ENCODE measurements around the gene ICE2. TPM values are rescaled to one million over a fixed set of nuclear protein-coding genes. Genes with fewer than 3 reads are reported as not detected.
"Not testable (repeated sequence)": the region's sequence is repeated elsewhere in the genome, so short reads cannot be mapped to it uniquely, and the experiment has no call there.

Gene ICE2
- total and polyA plus RNA-seq, 5 donors from 2014 or later, result 37.1 to 52.2 (median 48.3) TPM

DNA sequence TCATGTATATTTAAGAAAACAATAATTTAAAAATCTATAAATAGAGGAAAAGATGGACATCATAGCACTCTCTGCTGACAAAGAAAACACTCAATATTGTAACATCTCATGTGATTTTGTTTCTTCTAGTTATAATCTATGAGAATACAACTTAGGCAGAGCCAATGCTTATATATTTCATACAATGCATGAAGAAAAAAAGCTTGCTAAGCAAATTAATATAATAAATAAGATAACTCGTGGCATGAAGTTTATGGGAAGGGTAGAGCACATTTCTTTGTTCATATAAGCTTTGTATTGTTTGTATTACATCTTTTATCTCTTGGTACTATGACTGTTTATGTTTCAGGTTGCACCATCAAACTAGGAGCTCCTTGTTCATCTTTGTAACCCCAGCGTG, 73.5 kb downstream of the ICE2 start:
- Histone ChIP-seq H3K27ac (ENCODE audit: insufficient read depth, low read length, poor library complexity, severe bottlenecking) (no peak overlapping the region), H3K27me3 (ENCODE audit: control insufficient read depth, insufficient read depth, low read length) (no peaks in the 10 kb centered on the region), H3K9me3 (ENCODE audit: control insufficient read depth in 2 of 2, low read length in 2 of 2) (no peaks in the 10 kb centered on the region), H3K4me3 (ENCODE audit: low read depth, low read length) (no peak overlapping the region), H3K4me1 (ENCODE audit: control insufficient read depth, insufficient read depth, low read length, poor library complexity, severe bottlenecking) (peaks cover 13% of the 10 kb centered on the region), H3K36me3 (ENCODE audit: control insufficient read depth, insufficient read depth, low read length) (no peaks in the 10 kb centered on the region)
- peaks cover 4% of the 10 kb centered on the region for H3K27me3 Mint-ChIP-seq
- ATAC-seq (ENCODE audit: low read depth in 2 of 2) (no peak), DNase-seq (no peak)
- no peaks in the 10 kb centered on the region for H3K36me3 Mint-ChIP-seq
- no peak overlapping the region for H3K27ac Mint-ChIP-seq
- no peak overlapping the region for H3K4me3 Mint-ChIP-seq
- no peaks in the 10 kb centered on the region for H3K9me3 Mint-ChIP-seq
- peaks cover 8 to 22% (median 10%) of the 10 kb centered on the region in 4 donors for H3K4me1 Mint-ChIP-seq

DNA sequence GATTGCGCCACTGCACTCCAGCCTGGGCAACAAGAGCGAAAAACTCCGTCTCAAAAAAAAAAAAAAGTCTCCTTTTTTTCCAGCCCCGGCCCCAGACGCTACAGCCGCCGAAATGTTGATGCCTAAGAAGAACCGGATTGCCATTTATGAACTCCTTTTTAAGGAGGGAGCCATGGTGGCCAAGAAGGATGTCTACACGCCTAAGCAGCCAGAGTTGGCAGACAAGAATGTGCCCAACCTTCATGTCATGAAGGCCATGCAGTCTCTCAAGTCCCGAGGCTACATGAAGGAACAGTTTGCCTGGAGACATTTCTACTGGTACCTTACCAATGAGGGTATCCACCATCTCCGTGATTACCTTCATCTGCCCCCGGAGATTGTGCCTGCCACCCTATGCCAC, 74.6 kb downstream of the ICE2 start:
- not testable (repeated sequence) for ATAC-seq (ENCODE audit: low read depth in 2 of 2)

DNA sequence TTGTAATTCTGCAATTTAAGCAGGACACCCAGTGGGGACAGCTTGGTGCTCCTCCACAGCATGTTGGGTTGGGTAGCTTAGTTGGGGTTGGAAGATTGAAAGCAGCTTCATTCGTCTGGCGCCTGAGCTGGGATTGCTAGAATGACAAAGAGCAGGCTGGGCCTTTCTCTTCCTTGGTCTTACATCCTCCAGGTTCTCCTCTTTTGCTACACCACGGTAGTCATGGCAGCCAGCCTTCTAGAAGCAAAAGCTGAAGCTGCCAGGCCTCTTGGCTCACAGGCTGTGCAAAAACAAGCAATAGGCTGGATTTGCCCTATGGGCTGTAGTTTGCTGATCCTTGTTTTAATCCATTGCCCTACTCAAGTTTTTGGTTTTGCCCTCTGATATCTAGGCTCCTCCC, 78.0 kb downstream of the ICE2 start:
- Mint-ChIP-seq H3K4me3 (peak overlapping the region in 2 of 4 donors; percentile 75 to 98), H3K27ac (no peak overlapping the region), H3K27me3 (peaks cover 4% of the 10 kb centered on the region), H3K36me3 (no peaks in the 10 kb centered on the region), H3K9me3 (peaks cover 0 to 8% (median 0%) of the 10 kb centered on the region in 7 donors), H3K4me1 (peaks cover 16 to 28% (median 19%) of the 10 kb centered on the region in 4 donors)
- Histone ChIP-seq H3K36me3 (ENCODE audit: control insufficient read depth, insufficient read depth, low read length) (peaks cover 3% of the 10 kb centered on the region), H3K4me3 (ENCODE audit: low read depth, low read length) (no peak overlapping the region), H3K4me1 (ENCODE audit: control insufficient read depth, insufficient read depth, low read length, poor library complexity, severe bottlenecking) (peaks cover 23% of the 10 kb centered on the region), H3K27me3 (ENCODE audit: control insufficient read depth, insufficient read depth, low read length) (no peaks in the 10 kb centered on the region), H3K27ac (ENCODE audit: insufficient read depth, low read length, poor library complexity, severe bottlenecking) (no peak overlapping the region), H3K9me3 (ENCODE audit: control insufficient read depth in 2 of 2, low read length in 2 of 2) (no peaks in the 10 kb centered on the region)
- ATAC-seq (ENCODE audit: low read depth in 2 of 2) (no peak), DNase-seq (no peak)

More for the DNA sequence above, 74.6 kb downstream of the ICE2 start:
- H3K9me3 ChIP-seq (ENCODE audit: control insufficient read depth in 2 of 2, low read length in 2 of 2); H3K4me3 ChIP-seq (ENCODE audit: low read depth, low read length); H3K27ac ChIP-seq (ENCODE audit: insufficient read depth, low read length, poor library complexity, severe bottlenecking); H3K27me3 ChIP-seq (ENCODE audit: control insufficient read depth, insufficient read depth, low read length); H3K9me3 Mint-ChIP-seq; DNase-seq; H3K27me3 Mint-ChIP-seq; H3K36me3 Mint-ChIP-seq; H3K36me3 ChIP-seq (ENCODE audit: control insufficient read depth, insufficient read depth, low read length): not testable (repeated sequence)
- peak overlapping the region in 1 of 4 donors; percentile 61 for H3K4me3 Mint-ChIP-seq
- H3K4me1 ChIP-seq (ENCODE audit: control insufficient read depth, insufficient read depth, low read length, poor library complexity, severe bottlenecking), result peaks cover 13% of the 10 kb centered on the region
- peak overlapping the region in 1 of 3 donors; percentile 80 for H3K27ac Mint-ChIP-seq
- peaks cover 12 to 27% (median 14%) of the 10 kb centered on the region in 4 donors for H3K4me1 Mint-ChIP-seq

DNA sequence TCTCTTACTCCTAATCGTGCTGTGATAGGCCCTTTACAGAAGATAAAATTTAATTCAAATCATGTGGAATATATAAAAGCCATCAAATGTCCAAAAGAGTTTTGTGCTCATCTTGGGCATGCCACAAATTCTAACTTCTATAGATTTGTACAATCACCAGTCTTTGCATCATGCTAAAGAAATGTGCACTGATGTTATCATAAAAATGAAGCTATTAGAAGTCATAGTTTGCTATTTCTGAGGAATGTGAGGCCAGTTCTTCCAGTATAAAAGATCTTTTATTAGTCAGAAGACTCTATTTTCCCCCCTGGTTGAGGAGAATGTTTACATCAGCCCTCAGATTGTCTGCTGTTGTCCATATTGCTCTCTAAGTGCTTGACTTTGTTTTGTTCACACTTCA, 79.0 kb downstream of the ICE2 start:
- H3K27ac Mint-ChIP-seq, result peak overlapping the region; percentile 26 to 95 (median 43)
- H3K36me3 ChIP-seq (ENCODE audit: control insufficient read depth, insufficient read depth, low read length), result peaks cover 4% of the 10 kb centered on the region
- H3K4me3 ChIP-seq (ENCODE audit: low read depth, low read length), result no peak overlapping the region
- peaks cover 4% of the 10 kb centered on the region for H3K27me3 Mint-ChIP-seq
- no peaks in the 10 kb centered on the region for H3K9me3 ChIP-seq (ENCODE audit: control insufficient read depth in 2 of 2, low read length in 2 of 2)
- ATAC-seq (ENCODE audit: low read depth in 2 of 2) (no peak), DNase-seq (no peak)
- H3K27ac ChIP-seq (ENCODE audit: insufficient read depth, low read length, poor library complexity, severe bottlenecking), result peak overlapping the region; percentile 6
- peaks cover 16 to 38% (median 28%) of the 10 kb centered on the region in 4 donors for H3K4me1 Mint-ChIP-seq
- no peaks in the 10 kb centered on the region for H3K27me3 ChIP-seq (ENCODE audit: control insufficient read depth, insufficient read depth, low read length)
- peaks cover 0 to 8% (median 0%) of the 10 kb centered on the region in 7 donors for H3K9me3 Mint-ChIP-seq
- peaks cover 33% of the 10 kb centered on the region for H3K4me1 ChIP-seq (ENCODE audit: control insufficient read depth, insufficient read depth, low read length, poor library complexity, severe bottlenecking)
- H3K36me3 Mint-ChIP-seq, result peaks cover 6% of the 10 kb centered on the region
- H3K4me3 Mint-ChIP-seq, result peak overlapping the region; percentile 89 to 98 (median 94)

DNA sequence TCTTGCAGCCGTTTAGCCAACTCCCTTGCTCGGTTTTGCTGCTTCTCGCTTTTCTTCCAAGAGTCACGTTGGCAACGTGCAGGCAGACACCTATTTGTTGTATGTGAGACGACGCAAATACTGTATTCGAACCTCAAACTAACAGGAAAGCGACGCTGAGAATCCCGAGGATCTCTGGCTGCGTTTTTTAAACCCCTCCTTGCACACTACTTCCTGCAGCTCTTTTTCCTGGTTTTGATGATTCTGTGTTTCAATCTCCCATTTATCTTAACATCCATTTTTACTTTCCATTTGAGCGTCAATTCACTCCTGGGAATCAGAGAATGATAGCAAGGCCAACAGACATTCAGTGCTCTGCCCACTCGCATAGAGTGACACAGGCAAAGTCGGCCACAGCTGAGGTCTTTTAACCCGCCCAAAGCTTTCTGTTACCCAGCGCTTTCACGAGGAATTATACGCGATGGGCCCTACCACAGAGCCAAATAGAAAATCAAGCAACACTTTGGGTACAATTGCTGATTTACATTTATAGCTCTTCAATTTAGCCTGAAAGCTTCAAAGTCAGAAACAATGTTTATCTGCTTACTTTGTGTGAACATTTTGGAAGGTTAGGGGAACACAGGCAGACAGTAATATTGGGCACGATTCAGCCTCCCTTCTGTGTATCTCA, 79.6 kb downstream of the ICE2 start:
- Histone ChIP-seq H3K4me3 (ENCODE audit: low read depth, low read length) (peak overlapping the region; percentile 32), H3K27ac (ENCODE audit: insufficient read depth, low read length, poor library complexity, severe bottlenecking) (peak overlapping the region; percentile 81), H3K27me3 (ENCODE audit: control insufficient read depth, insufficient read depth, low read length) (no peaks in the 10 kb centered on the region), H3K36me3 (ENCODE audit: control insufficient read depth, insufficient read depth, low read length) (peaks cover 8% of the 10 kb centered on the region), H3K9me3 (ENCODE audit: control insufficient read depth in 2 of 2, low read length in 2 of 2) (no peaks in the 10 kb centered on the region), H3K4me1 (ENCODE audit: control insufficient read depth, insufficient read depth, low read length, poor library complexity, severe bottlenecking) (peaks cover 36% of the 10 kb centered on the region)
- Mint-ChIP-seq H3K27ac (peak overlapping the region; percentile 94 to 100 (median 95)), H3K4me1 (peaks cover 16 to 43% (median 31%) of the 10 kb centered on the region in 4 donors), H3K36me3 (peaks cover 9% of the 10 kb centered on the region), H3K4me3 (peak overlapping the region; percentile 89 to 98 (median 94)), H3K9me3 (peaks cover 0 to 8% (median 0%) of the 10 kb centered on the region in 7 donors), H3K27me3 (peaks cover 4% of the 10 kb centered on the region)
- ATAC-seq (ENCODE audit: low read depth in 2 of 2), result no peak
- no peak for DNase-seq

DNA sequence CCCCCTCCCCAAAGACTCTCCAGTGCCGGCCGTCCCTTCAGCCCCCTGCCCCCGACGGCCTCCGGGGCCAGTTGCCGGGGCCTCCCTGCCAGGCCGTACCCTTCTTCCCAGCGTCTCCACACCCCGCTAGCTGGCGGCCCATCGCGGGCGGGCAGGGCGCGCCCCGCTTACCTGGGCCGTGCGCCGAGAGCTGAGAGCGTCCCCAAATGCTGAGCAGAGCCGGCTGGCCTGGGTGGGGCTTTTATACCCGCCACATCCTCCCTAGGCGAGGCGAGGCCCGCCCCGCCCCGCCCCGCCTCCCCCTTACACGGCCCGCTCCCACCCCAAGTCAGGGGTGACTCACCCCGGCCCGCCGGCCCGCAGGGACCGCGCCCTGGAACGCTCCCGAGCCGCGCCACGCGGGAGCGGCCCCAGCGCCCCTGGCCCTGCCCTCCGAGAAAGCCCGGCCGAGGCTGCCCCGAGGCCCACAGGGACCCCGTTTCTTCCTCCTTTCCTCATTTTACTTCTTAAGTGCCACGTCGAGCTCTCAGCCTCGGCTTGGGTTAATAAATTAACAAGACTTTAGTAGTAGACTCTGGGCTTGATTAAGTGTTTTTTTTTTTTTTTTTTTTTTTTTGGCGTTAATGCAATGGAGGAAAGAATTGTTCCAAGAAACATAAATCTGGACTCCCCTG, 81.0 kb downstream of the ICE2 start, which contains the start of gene ANXA2:
Gene ANXA2 (minus strand): TSS at position 215 of the 674 bp plus-strand sequence. CDS start 11,911 bp downstream, outside the sequence.
- H3K4me1 ChIP-seq (ENCODE audit: control insufficient read depth, insufficient read depth, low read length, poor library complexity, severe bottlenecking), result peaks cover 51% of the 10 kb centered on the region
- Mint-ChIP-seq H3K27me3 (no peaks in the 10 kb centered on the region), H3K36me3 (peaks cover 20% of the 10 kb centered on the region), H3K27ac (peak within 1 kb of the TSS; percentile 94 to 100 (median 95)), H3K9me3 (peaks cover 0 to 8% (median 0%) of the 10 kb centered on the region in 7 donors), H3K4me3 (peak within 1 kb of the TSS; percentile 94 to 98 (median 96)), H3K4me1 (peaks cover 24 to 57% (median 43%) of the 10 kb centered on the region in 4 donors)
- peaks cover 11% of the 10 kb centered on the region for H3K36me3 ChIP-seq (ENCODE audit: control insufficient read depth, insufficient read depth, low read length)
- peak within 1 kb of the TSS; percentile 89 for H3K4me3 ChIP-seq (ENCODE audit: low read depth, low read length)
- H3K27me3 ChIP-seq (ENCODE audit: control insufficient read depth, insufficient read depth, low read length), result no peaks in the 10 kb centered on the region
- peak; percentile 79 to 93 (median 82) for DNase-seq
- no peaks in the 10 kb centered on the region for H3K9me3 ChIP-seq (ENCODE audit: control insufficient read depth in 2 of 2, low read length in 2 of 2)
- peak within 1 kb of the TSS; percentile 81 for H3K27ac ChIP-seq (ENCODE audit: insufficient read depth, low read length, poor library complexity, severe bottlenecking)
- ATAC-seq (ENCODE audit: low read depth in 2 of 2), result peak; percentile 80

DNA sequence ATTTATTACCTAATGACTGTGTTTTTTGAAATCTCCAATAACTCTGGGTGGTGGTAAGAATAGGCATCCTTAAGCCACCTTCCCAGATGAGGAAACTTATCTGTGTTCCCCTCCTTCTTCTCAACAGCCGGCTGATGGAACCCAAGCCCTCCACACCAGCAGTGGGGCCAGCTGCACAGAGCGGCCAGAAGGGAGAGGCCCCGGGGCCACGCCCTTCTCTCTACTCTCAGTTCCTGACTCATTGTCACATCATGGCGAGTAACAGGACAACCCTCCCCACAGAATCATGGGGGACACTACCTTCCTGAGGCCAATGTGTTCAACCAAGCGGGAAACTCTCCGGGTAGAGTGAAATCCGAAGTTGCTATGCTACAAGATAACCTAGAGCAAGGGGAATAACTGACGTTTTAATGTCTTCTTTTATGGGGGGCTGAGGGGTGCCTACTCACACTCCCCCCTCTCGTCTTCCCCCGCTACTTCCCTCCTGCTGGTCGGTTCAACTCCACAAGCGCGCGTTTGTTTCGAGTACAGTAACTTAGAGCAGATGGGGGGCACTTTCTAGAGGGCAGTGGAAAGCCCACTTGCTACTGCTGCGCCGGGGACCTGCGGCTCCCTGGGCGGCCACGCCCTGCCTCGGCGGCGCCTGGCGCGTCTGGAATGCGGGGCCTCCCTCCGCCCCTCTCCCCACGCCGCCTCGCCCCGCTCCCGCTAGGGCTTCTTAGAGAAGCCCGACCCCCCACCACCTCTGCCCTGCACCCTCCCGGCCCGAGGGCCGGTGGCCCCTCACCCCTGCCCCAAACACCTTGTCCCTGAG, 81.8 kb downstream of the ICE2 start:
- Histone ChIP-seq H3K4me3 (ENCODE audit: low read depth, low read length) (peak overlapping the region; percentile 89), H3K4me1 (ENCODE audit: control insufficient read depth, insufficient read depth, low read length, poor library complexity, severe bottlenecking) (peaks cover 58% of the 10 kb centered on the region), H3K36me3 (ENCODE audit: control insufficient read depth, insufficient read depth, low read length) (peaks cover 11% of the 10 kb centered on the region), H3K9me3 (ENCODE audit: control insufficient read depth in 2 of 2, low read length in 2 of 2) (no peaks in the 10 kb centered on the region), H3K27ac (ENCODE audit: insufficient read depth, low read length, poor library complexity, severe bottlenecking) (peak overlapping the region; percentile 81), H3K27me3 (ENCODE audit: control insufficient read depth, insufficient read depth, low read length) (no peaks in the 10 kb centered on the region)
- peak overlapping the region; percentile 9 to 87 (median 86) for H3K27ac Mint-ChIP-seq
- H3K4me1 Mint-ChIP-seq, result peaks cover 24 to 63% (median 46%) of the 10 kb centered on the region in 4 donors
- H3K9me3 Mint-ChIP-seq, result peaks cover 0 to 8% (median 0%) of the 10 kb centered on the region in 7 donors
- DNase-seq (peak; percentile 24 to 73 (median 44)), ATAC-seq (ENCODE audit: low read depth in 2 of 2) (peak; percentile 37 to 42)
- peak overlapping the region; percentile 92 to 98 (median 94) for H3K4me3 Mint-ChIP-seq
- peaks cover 20% of the 10 kb centered on the region for H3K36me3 Mint-ChIP-seq
- no peaks in the 10 kb centered on the region for H3K27me3 Mint-ChIP-seq
